ENCODE data around the gene NR2F1-AS1. TPM values are rescaled to one million over a fixed set of nuclear protein-coding genes. Genes with fewer than 3 reads are reported as not detected.

Gene NR2F1-AS1
- total RNA-seq, 1 donor from 2014 or later = 53.1 TPM

GRCh38 chr5:93582677-93583438, 1.8 kb upstream of the NR2F1-AS1 start, which contains the start of gene NR2F1:
Gene NR2F1, plus strand, starts transcription at chr5:93583222. Its CDS starts 1,802 bp downstream, at chr5:93585024.
- peaks cover 19% of the 10 kb centered on the region for H3K4me1 Mint-ChIP-seq
- no peaks in the 10 kb centered on the region for H3K9me3 Mint-ChIP-seq
- no peak within 1 kb of the TSS for H3K27ac Mint-ChIP-seq (ENCODE audit: unreplicated experiment)
- H3K36me3 Mint-ChIP-seq (ENCODE audit: low read depth) = peaks cover 24% of the 10 kb centered on the region
- peak; percentile 81 for DNase-seq (ENCODE audit: low read depth, low spot score)
- TF ChIP-seq CTCF (conservative IDR thresholded peaks at IDR 0.05) = no peak
- H3K4me3 Mint-ChIP-seq = no peak within 1 kb of the TSS
- H3K27me3 Mint-ChIP-seq (ENCODE audit: low read depth) = peaks cover 21% of the 10 kb centered on the region

- no peak for DNase-seq (ENCODE audit: low read depth, low spot score)
- no peak for TF ChIP-seq CTCF (conservative IDR thresholded peaks at IDR 0.05)
- no peaks in the 10 kb centered on the region for H3K9me3 Mint-ChIP-seq
- H3K4me1 Mint-ChIP-seq = peaks cover 21% of the 10 kb centered on the region
- peaks cover 17% of the 10 kb centered on the region for H3K36me3 Mint-ChIP-seq (ENCODE audit: low read depth)
- H3K27ac Mint-ChIP-seq (ENCODE audit: unreplicated experiment) = no peak overlapping the region
- peaks cover 14% of the 10 kb centered on the region for H3K27me3 Mint-ChIP-seq (ENCODE audit: low read depth)
- no peak overlapping the region for H3K4me3 Mint-ChIP-seq
Observed at GRCh38 chr5:93582167-93582462, 1.1 kb upstream of the NR2F1-AS1 start.

GRCh38 chr5:93580063-93580926, 724 bp downstream of the NR2F1-AS1 start:
- Mint-ChIP-seq H3K27ac (ENCODE audit: unreplicated experiment) (peak overlapping the region; percentile 93), H3K9me3 (no peaks in the 10 kb centered on the region), H3K36me3 (ENCODE audit: low read depth) (peaks cover 3% of the 10 kb centered on the region), H3K4me3 (no peak overlapping the region), H3K4me1 (peaks cover 35% of the 10 kb centered on the region), H3K27me3 (ENCODE audit: low read depth) (no peaks in the 10 kb centered on the region)
- no peak for TF ChIP-seq CTCF (conservative IDR thresholded peaks at IDR 0.05)
- DNase-seq (ENCODE audit: low read depth, low spot score) = no peak

GRCh38 chr5:93579692-93580062, 1.3 kb downstream of the NR2F1-AS1 start:
- no peaks in the 10 kb centered on the region for H3K9me3 Mint-ChIP-seq
- H3K27me3 Mint-ChIP-seq (ENCODE audit: low read depth) = no peaks in the 10 kb centered on the region
- no peak overlapping the region for H3K4me3 Mint-ChIP-seq
- TF ChIP-seq CTCF (conservative IDR thresholded peaks at IDR 0.05) = no peak
- peak; percentile 70 for DNase-seq (ENCODE audit: low read depth, low spot score)
- H3K4me1 Mint-ChIP-seq = peaks cover 41% of the 10 kb centered on the region
- H3K36me3 Mint-ChIP-seq (ENCODE audit: low read depth) = peaks cover 3% of the 10 kb centered on the region
- peak overlapping the region; percentile 83 for H3K27ac Mint-ChIP-seq (ENCODE audit: unreplicated experiment)

- DNase-seq (ENCODE audit: low read depth, low spot score) = peak; percentile 76
- no peaks in the 10 kb centered on the region for H3K9me3 Mint-ChIP-seq
- H3K36me3 Mint-ChIP-seq (ENCODE audit: low read depth) = peaks cover 3% of the 10 kb centered on the region
- H3K27me3 Mint-ChIP-seq (ENCODE audit: low read depth) = no peaks in the 10 kb centered on the region
- TF ChIP-seq CTCF (conservative IDR thresholded peaks at IDR 0.05) = no peak
- H3K4me1 Mint-ChIP-seq = peaks cover 47% of the 10 kb centered on the region
- peak overlapping the region; percentile 97 for H3K27ac Mint-ChIP-seq (ENCODE audit: unreplicated experiment)
- H3K4me3 Mint-ChIP-seq = no peak overlapping the region
Observed at GRCh38 chr5:93578813-93579691, 2.0 kb downstream of the NR2F1-AS1 start.

Measured in neural crest cell (in vitro differentiated cells).